Skeletal muscle cell (primary cell): ENCODE measurements around the gene TAMM41.
"Not testable (repeated sequence)": the region's sequence is repeated elsewhere in the genome, so short reads cannot be mapped to it uniquely, and the experiment has no call there.

Source experiments
- DNase-seq: peaks from one replicate; pipeline ENCODE4 v3.0.0-alpha.2; 2010; ENCODE audit warnings: low read depth
- H3K4me3 ChIP-seq: 2 replicates; pipeline ENCODE4 v1.5.1; 2011; ENCODE audit warnings: low read depth, mild to moderate bottlenecking, control low read depth, low read length, moderate library complexity

TAMM41 gene, protein sequence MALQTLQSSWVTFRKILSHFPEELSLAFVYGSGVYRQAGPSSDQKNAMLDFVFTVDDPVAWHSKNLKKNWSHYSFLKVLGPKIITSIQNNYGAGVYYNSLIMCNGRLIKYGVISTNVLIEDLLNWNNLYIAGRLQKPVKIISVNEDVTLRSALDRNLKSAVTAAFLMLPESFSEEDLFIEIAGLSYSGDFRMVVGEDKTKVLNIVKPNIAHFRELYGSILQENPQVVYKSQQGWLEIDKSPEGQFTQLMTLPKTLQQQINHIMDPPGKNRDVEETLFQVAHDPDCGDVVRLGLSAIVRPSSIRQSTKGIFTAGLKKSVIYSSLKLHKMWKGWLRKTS

DNA sequence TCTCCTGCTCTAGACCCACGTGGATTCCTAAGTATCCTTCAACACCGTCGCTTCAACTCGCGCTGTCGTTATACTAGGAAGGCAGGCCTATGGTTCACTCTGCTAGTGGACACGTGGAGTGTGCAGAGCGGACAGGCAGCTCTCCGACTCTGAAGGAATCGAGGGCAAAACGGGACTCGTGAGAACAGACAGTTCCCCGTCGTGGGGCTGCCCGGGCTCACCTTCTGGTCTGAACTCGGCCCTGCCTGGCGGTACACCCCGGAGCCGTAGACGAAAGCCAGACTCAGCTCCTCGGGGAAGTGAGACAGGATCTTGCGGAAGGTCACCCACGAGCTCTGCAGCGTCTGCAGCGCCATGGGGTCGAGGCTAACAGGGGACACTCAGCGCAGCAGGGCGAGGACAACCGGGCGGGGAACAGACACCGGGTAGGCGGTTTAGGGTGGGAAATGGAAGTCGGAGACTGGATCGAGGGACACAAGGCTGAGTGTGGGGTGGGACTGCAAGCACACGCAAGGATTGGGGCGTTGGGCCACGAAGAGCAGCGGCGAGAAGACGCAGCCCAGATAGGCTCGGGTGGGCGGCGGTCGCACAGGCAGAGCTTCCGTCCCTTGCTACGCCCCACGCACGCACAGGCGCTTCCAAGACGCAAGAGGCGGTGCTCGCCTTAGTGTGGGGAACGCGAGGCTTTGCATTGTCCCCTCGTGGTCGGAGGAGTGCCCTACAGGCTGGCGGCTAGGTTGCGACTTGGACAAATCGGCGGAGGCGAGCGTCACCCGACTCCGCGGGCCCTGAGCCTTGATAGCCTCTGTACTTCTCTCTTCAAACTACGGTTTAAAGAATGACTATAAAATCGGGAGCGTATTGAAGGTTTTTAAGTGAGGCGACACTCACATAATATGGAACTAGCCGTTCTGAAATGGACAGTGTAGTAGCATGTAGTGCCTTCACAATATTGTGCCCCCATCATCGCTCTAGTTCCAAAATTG, at the start of gene TAMM41:
TAMM41 (minus strand) TSS at position 605 of the 986 bp plus-strand sequence; CDS start at position 356, 249 bp downstream.
- peak within 1 kb of the TSS; percentile 98 for H3K4me3 ChIP-seq
- peak; percentile 71 for DNase-seq

DNA sequence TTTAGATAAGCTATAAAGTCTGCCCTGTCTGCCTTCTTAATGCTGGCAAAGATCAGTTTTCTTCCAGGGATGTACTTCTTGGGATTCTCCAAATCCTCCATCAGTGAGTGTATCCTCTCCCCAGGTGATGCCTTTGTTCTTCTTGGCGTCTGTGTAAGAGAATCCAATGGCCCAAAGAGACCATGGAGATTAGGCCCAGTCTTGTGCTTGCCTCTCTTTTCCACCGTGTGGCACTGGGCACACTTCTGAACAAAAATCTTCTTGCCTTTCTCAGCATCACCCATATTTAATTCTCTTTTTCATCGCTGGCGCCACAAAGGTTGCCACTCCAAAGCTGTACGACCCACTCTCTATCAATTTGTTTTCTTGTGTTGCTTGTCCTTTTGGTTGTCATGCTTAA, 32.2 kb upstream of the TAMM41 start:
- no peak for DNase-seq

DNA sequence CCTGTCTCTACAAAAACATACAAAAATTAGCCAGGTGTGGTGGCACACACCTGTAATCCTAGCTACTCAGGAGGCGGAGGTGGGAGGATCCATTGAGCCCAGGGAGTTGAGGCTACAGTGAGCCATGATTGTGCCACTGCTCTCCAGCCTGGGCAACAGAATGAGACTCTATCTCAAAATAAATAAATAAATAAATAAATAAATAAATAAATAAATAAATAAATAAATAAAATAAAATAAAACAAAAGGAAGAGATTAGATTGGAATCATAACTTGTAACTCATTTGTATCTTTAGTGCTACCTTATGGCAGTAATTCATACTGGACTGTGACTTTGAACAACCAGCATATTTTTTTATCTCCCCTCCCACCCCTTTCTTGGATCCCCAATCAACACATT, 28.0 kb upstream of the TAMM41 start:
- not testable (repeated sequence) for DNase-seq, H3K4me3 ChIP-seq

More for the DNA sequence above, 32.2 kb upstream of the TAMM41 start:
- H3K4me3 ChIP-seq: no peak overlapping the region

DNA sequence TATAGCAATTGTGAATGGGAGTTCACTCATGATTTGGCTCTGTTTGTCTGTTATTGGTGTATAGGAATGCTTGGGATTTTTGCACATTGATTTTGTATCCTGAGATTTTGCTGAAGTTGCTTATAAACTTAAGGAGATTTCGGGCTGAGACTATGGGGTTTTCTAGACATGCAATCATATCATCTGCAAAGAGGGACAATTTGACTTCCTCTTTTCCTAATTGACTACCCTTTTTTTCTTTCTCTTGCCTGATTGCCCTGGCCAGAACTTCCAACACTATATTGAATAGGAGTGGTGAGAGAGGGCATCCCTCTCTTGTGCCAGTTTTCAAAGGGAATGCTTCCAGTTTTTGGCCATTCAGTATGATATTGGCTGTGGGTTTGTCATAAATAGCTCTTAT, 17.1 kb upstream of the TAMM41 start:
- DNase-seq, H3K4me3 ChIP-seq: not testable (repeated sequence)

DNA sequence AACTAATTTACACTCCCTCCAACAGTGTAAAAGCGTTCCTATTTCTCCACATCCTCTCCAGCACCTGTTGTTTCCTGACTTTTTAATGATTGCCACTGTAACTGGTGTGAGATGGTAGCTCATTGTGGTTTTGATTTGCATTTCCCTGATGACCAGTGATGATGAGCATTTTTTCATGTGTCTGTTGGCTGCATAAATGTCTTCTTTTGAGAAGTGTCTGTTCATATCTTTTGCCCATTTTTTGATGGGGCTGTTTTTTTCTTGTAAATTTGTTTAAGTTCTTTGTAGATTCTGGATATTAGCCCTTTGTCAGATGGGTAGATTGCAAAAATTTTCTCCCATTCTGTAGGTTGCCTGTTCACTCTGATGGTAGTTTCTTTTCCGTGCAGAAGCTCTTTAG, 15.9 kb upstream of the TAMM41 start:
- not testable (repeated sequence) for DNase-seq, H3K4me3 ChIP-seq

DNA sequence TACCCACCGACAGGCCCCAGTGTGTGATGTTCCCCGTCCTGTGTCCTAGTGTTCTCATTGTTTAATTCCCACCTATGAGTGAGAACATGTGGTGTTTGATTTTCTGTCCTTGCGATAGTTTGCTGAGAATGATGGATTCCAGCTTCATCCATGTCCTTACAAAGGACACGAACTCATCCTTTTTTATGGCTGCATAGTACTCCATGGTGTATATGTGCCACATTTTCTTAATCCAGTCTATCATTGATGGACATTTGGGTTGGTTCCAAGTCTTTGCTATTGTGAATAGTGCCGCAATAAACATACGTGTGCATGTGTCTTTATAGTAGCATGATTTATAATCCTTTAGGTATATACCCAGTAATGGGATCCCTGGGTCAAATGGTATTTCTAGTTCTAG, 15.5 kb upstream of the TAMM41 start:
- DNase-seq, H3K4me3 ChIP-seq: not testable (repeated sequence)

DNA sequence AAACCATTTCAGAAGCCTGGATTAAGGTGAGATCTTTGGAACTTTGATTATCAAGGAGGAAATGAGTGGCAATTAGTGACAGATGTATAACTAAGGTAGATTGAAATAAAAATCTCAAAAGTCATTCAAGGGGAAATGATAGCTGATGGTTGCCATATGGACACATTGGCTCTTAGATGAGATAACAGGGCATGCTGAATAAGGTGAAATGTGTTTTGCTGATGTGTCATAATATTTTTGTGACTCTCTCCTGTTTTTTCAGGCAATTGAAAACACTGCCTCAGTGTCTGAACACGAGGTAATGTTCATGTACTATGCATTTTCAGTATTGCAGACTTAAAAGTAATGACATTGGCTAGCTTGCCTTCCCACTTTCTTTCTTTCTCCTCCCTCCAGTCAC, 13.5 kb upstream of the TAMM41 start:
- H3K4me3 ChIP-seq, DNase-seq: not testable (repeated sequence)

DNA sequence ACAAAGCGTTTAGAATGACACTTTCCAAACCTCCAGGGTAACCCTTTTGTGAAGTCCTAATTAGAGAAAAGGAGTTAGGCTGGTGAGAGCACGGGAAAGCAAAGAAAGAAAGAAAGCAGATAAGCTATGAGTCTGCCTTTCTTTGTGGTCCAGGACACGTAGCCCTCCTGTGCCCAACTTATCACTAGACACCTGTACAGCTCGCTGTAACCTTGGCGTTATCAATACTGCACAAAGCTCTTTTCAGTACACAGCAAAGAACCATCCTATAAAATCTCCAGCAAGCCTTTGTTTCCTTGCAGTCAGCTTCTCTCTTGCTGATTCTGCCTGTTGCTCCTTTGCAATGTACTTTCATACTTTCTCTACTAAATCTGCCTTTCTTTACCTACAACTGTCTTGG, 6.8 kb upstream of the TAMM41 start:
- no peak for DNase-seq
- H3K4me3 ChIP-seq: no peak overlapping the region

DNA sequence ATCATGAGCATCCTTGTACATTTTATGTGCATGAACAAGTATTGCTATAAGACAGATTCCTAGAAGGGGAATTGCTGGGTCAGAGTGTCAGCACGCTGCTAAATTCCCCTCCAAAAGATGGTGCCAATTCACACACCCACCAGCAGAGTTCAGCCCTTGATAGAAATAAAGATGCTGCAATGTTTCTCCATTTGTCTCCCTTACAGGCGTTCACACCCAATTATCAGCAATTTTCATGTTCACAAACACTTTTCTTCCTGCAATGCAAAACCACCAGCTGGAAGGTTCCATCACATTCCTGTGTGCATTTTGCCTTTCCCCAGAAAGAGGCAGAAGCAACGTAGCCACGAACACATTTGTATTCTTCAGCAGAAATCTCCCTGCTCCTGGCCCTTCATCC, 3.3 kb upstream of the TAMM41 start:
- no peak for DNase-seq
- H3K4me3 ChIP-seq: no peak overlapping the region

DNA sequence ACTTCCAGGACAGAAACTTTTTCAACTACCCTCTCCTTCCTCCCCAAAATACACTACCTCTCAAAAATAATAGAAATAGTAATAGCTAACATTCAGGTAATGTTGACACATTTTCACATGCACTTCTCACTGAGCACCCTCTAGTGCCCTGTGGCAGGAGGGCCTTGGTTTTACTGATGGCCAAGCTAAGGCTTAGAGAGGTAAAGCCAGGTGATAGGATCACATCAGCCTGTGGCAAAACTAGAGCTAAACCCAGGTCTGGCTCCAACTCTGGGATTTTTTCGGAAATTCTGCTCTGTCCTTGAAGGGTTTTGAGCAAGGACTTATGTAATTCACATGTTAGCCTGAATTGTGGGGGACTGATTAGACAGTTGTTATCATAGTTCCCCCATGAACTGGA, 922 bp upstream of the TAMM41 start:
- H3K4me3 ChIP-seq: no peak overlapping the region
- DNase-seq: no peak

DNA sequence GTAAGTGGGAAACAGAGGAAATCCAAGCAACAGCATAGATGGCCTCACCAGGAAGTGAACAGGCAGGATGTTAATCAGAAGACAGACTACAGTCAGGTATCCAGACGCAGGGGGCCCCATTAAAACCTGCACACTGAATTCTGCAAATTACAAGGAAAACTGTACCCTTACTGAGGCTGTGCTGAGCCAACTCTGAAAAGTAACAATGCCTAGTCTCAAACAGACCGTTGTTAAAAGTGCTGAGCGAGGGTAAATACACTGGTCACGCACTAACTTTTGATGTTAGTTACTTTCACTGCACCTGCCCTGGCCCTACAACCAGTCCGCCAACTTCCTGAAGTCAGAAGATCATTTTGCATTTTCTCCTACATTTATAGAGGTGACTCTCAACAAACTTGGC, 1.0 kb downstream of the TAMM41 start:
- no peak for DNase-seq
- H3K4me3 ChIP-seq: peak overlapping the region; percentile 98

DNA sequence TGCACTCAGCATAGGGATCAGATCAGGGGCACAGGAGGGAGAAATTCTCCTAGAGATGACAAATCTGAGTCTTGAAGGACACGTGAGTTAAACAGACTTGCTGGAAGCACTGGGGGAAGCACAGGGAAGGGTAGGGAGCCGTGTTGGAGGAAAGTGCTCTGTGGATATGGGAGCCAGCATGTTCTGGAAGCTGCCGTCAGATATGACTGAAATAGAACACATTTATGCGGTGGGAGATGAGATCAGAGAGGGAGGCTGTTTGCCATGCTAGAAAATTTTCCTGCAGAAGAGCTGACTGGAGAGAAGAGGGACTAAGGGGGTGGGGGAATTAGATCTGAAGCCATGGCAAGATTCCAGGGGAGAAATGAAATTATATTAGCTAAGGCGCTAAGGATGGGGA, 1.8 kb downstream of the TAMM41 start:
- no peak overlapping the region for H3K4me3 ChIP-seq
- DNase-seq: no peak

DNA sequence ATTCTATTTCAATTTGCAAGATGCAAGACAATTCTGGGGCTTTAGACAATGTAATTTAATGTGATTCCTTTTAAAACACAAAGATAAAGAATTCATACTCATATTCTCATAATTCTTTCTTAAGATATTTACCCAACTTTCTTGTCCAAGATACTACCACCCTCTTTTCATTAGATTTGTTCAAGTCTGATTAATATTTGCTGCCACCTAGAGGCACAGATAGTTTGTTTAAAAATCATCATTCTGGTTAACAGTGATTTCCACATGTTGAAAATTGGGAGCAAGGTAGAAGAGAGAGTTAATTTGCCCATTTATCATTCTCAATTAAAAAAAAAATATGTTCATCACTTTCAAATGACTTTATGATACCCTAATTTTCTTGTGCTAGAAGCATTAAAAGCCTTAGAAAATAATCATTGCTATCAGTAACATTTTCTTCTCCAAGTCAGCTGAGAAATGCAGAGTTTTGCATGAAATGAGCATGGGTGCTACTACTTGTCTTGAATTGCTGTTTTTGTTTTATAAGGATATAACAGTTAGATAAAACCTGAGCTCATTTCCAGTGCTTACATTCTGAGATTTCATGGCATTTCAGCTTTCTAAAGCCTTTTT, 11.6 kb downstream of the TAMM41 start:
- H3K4me3 ChIP-seq: no peak overlapping the region
- no peak for DNase-seq

DNA sequence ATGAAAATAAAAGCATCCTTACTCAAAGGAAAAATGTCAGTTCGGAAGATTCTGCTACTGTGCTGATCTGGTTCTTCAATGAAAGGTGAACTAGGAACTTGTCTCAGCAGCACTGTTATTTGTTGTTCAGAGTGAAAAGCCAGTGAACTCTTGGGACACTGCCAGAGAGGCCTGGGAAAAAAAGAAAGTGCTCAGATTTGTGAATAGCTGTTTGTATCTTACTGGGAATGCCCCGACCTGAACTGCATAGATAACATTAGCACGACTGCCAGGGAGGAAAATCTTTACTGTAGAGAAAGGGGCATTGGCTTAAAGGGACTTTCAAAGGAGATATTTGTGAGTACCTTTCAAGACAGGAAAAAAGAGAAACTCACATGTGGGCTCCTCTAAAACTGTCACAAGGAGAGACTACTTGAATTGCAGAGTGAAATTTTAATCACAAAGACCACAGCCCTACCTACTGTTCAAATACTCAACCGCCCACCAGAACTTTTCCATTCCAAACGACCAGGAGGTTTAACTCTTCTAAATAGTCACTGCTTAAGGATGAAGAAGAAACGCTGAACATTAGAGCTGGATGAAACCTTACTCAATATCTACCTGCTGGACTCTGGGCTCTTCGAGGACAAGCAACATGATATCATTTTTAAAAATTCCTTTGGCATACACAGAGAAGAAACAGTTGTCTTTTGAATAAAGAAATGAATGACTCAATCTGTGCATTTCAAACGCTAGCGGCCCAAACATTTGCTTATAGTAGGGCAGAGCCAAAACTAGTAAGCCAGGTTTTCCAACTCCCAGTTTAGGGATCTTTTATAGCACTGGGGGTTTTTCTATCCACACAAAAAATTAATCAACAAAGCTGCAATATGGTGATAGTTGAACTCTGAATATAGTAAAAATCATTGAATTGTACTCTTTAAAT, 13.4 kb downstream of the TAMM41 start:
- H3K4me3 ChIP-seq: no peak overlapping the region
- no peak for DNase-seq

DNA sequence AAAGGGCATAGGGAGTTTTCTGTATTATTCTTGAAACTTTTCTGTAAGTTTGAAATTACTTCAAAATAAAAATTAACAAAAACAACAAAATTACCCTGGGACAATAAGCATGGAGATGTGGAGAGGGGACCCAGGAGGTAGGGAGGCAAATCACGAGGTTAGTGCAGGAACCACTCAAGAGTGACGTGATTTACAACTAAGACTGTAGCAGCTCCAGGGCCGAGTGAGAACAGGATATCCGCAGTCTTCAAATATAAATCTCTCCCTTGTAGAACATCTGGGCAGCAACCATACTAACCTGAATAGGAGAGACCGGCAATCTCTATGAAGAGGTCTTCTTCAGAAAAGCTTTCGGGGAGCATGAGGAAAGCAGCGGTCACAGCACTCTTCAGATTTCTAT, 17.3 kb downstream of the TAMM41 start:
- H3K4me3 ChIP-seq: no peak overlapping the region

DNA sequence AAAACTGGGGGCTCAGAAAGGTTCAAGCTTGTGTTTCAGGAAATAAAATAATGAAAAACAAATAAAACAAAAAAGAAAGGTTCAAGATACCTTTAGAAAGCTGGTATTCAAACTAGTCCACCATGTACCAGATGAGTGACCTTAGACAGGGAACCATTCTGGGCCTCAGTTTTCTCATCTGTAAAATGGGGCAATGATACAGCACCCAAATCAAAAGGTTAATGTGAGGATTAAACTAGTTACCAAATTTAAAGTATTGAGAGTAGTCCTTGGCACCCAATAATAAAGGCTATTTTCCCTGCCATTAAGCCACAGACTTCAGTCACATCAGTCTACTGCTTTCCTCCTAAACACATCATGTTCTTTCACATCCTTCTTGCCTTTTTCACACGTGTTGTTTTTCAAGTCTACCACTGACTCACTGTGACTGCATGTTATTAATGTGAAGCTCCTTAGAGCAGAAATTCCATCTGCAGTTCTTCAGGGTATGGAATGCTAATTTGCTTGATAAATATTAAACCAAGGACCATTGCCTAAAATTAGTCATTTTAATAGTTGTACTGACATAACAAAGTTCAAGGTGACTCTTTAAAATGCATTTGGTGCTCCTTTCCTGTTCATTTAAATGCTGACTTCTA, 19.9 kb downstream of the TAMM41 start:
- no peak overlapping the region for H3K4me3 ChIP-seq
- DNase-seq: no peak

More for the DNA sequence above, 17.3 kb downstream of the TAMM41 start:
- no peak for DNase-seq

DNA sequence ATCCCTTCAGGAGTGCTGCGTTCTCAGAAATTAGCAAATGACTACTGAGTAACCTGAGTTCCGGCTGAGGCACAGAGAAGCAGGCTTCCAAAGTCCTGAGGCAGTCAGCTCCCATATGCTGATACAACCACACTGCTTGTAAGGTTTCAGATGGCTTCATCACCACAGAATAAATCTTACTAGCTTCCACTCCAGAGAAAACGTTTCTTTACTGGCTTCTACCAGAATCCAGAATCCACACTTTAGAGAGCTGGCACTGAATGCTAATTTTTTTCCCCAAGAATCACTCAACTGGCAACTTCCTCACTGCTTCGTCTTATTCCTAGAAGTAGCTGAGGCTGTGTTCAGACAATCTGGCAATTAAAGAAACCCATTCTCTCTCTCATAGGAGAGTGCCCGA, 21.4 kb downstream of the TAMM41 start:
- no peak for DNase-seq
- H3K4me3 ChIP-seq: no peak overlapping the region

DNA sequence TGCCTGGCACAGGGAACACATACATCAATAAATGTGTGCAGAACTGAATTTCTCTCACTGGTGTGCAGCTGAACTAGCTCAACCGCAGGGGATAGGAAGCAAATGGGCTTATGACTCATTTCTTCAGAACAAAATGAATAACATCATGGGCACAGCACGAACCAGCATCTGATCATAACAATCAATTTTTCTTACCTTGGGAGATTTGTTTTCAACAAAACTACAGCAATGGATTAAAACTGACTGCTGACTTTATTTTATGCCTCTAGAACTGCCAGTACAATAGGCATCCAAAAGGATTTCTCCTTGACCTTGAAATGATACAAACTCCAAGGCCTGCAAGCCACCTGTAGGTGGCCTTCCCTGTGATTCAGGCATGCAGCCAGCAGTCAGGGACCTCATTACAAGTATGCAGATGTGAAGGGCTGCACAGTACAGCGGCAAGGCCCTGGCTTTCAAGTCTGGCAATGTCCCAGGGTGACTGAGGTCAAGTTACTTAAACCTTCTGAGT, 26.1 kb downstream of the TAMM41 start:
- H3K4me3 ChIP-seq: no peak overlapping the region
- no peak for DNase-seq
